ENCODE results near the gene MYH15. TPM values are rescaled to one million over a fixed set of nuclear protein-coding genes. Genes with fewer than 3 reads are reported as not detected.

MYH15 gene
- total RNA-seq, 1 experiment from 2014 or later = 1.2 TPM

DNA sequence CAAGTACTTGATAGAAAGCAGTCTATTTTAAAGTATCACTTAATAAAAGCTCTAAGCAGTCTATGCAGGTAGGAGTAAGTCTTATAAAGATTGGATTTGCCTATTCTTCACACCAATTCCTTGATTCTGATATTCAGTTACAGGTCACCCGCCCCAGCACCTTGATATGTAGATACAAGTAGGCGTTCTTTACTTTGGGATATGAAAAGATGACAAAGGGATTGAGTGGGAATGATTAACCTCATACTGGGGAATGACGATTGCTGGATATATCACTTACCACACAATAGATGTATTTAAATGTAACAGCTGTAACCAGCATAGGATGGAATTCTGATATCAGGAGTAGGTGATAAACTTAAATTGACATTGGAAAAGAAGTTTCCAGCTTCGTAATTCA is 166.9 kb downstream of the MYH15 start:
- H3K9me3 ChIP-seq (ENCODE audit: control insufficient read depth, insufficient read depth, low read depth, low read length) = no peaks in the 10 kb centered on the region
- CTCF ChIA-PET = no interaction called here
- no peaks in the 10 kb centered on the region for H3K27me3 ChIP-seq (ENCODE audit: control insufficient read depth, insufficient read depth, low read length)
- H3K36me3 ChIP-seq (ENCODE audit: control insufficient read depth, insufficient read depth, low read length) = no peaks in the 10 kb centered on the region
- DNase-seq (ENCODE audit: low read depth, low spot score) (no peak), ATAC-seq (no peak)
- in situ Hi-C loops (cut with HindIII; ENCODE audit: low pct_unique_long_range_greater_than_20kb, low sequenced_read_pairs) = no loop called here
- POLR2A ChIA-PET = no interaction called here
- no peaks in the 10 kb centered on the region for H3K4me1 ChIP-seq (ENCODE audit: control insufficient read depth, insufficient read depth, low read length)
- no TSS peak for BruUV-seq (replicated peaks)
- TF ChIP-seq POLR2AphosphoS5 (IDR thresholded peaks at IDR 0.05; ENCODE audit: low read depth, low read length) (no peak), CTCF (IDR thresholded peaks at IDR 0.05) (no peak), SIN3A (IDR thresholded peaks at IDR 0.05; ENCODE audit: borderline replicate concordance, insufficient read depth, low read depth, low read length) (no peak), TCF7L2 (IDR thresholded peaks at IDR 0.05; ENCODE audit: low read depth, low read length) (no peak)
- TF ChIP-seq, protein P1, sequence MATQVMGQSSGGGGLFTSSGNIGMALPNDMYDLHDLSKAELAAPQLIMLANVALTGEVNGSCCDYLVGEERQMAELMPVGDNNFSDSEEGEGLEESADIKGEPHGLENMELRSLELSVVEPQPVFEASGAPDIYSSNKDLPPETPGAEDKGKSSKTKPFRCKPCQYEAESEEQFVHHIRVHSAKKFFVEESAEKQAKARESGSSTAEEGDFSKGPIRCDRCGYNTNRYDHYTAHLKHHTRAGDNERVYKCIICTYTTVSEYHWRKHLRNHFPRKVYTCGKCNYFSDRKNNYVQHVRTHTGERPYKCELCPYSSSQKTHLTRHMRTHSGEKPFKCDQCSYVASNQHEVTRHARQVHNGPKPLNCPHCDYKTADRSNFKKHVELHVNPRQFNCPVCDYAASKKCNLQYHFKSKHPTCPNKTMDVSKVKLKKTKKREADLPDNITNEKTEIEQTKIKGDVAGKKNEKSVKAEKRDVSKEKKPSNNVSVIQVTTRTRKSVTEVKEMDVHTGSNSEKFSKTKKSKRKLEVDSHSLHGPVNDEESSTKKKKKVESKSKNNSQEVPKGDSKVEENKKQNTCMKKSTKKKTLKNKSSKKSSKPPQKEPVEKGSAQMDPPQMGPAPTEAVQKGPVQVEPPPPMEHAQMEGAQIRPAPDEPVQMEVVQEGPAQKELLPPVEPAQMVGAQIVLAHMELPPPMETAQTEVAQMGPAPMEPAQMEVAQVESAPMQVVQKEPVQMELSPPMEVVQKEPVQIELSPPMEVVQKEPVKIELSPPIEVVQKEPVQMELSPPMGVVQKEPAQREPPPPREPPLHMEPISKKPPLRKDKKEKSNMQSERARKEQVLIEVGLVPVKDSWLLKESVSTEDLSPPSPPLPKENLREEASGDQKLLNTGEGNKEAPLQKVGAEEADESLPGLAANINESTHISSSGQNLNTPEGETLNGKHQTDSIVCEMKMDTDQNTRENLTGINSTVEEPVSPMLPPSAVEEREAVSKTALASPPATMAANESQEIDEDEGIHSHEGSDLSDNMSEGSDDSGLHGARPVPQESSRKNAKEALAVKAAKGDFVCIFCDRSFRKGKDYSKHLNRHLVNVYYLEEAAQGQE (IDR thresholded peaks at IDR 0.05; ENCODE audit: insufficient read depth in 1 of 2, low read depth in 2 of 2, low read length in 1 of 2) = no peak
- intact Hi-C loops (cut with micrococcal nuclease; ENCODE audit: unreplicated experiment) = no loop called here
- no peak overlapping the region for H3K27ac ChIP-seq (ENCODE audit: low read length)
- H3K4me3 ChIP-seq (ENCODE audit: low read depth in 2 of 2, low read length in 2 of 2) = no peak overlapping the region

DNA sequence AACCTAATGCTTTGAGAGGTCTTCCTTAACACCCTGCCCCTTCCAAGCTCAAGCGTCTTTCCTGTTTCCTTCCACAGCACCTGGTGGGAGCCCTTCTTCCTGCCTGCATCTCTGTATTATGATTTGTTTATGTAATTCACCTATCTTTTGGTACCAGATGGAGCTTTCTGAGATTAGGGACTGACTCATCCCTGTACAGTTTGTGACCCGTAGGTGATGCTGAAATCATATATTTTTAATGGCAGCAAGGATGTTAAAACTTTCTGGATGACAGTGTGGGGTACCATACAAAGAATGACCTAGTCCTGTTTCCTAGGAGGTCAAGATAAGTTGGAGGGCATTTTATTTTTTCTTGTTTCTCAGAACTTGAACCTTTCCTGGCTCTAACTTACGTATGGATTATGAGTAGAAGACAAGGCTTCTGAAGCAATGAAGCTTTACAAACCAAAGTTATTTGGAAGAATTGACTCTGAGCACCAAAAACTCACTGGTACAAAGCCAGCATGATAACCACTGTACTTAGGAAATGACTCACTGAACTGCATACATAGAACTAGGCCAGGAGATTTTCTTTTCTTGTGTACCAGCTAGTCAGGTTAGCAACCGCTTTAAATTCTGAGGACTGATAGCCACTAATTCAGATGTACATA is 167.4 kb downstream of the MYH15 start:
- ATAC-seq (no peak), DNase-seq (ENCODE audit: low read depth, low spot score) (no peak)
- Histone ChIP-seq H3K9me3 (ENCODE audit: control insufficient read depth, insufficient read depth, low read depth, low read length) (no peaks in the 10 kb centered on the region), H3K36me3 (ENCODE audit: control insufficient read depth, insufficient read depth, low read length) (no peaks in the 10 kb centered on the region), H3K27me3 (ENCODE audit: control insufficient read depth, insufficient read depth, low read length) (no peaks in the 10 kb centered on the region), H3K4me3 (ENCODE audit: low read depth in 2 of 2, low read length in 2 of 2) (no peak overlapping the region), H3K4me1 (ENCODE audit: control insufficient read depth, insufficient read depth, low read length) (no peaks in the 10 kb centered on the region), H3K27ac (ENCODE audit: low read length) (no peak overlapping the region)
- ChIA-PET CTCF (no interaction called here), POLR2A (no interaction called here)
- TF ChIP-seq CTCF (IDR thresholded peaks at IDR 0.05) (no peak), POLR2AphosphoS5 (IDR thresholded peaks at IDR 0.05; ENCODE audit: low read depth, low read length) (no peak), SIN3A (IDR thresholded peaks at IDR 0.05; ENCODE audit: borderline replicate concordance, insufficient read depth, low read depth, low read length) (no peak), TCF7L2 (IDR thresholded peaks at IDR 0.05; ENCODE audit: low read depth, low read length) (no peak)
- TF ChIP-seq, protein P1 (IDR thresholded peaks at IDR 0.05; ENCODE audit: insufficient read depth in 1 of 2, low read depth in 2 of 2, low read length in 1 of 2) = no peak
- intact Hi-C loops (cut with micrococcal nuclease; ENCODE audit: unreplicated experiment) = no loop called here
- no TSS peak for BruUV-seq (replicated peaks)
- in situ Hi-C loops (cut with HindIII; ENCODE audit: low pct_unique_long_range_greater_than_20kb, low sequenced_read_pairs) = no loop called here
